ENCODE measurements around the gene REP15. TPM values are rescaled to one million over a fixed set of nuclear protein-coding genes. Genes with fewer than 3 reads are reported as not detected.

REP15 gene
- total RNA-seq, 2 experiments from 2014 or later: not detected

- TF ChIP-seq CTCF (IDR thresholded peaks at IDR 0.05): no peak
- Histone ChIP-seq H3K27ac (ENCODE audit: low read depth in 1 of 2, low read length in 2 of 2) (no peak overlapping the region), H3K27me3 (ENCODE audit: control insufficient read depth in 1 of 2, insufficient read depth in 2 of 2, low read length in 2 of 2) (no peaks in the 10 kb centered on the region), H3K4me1 (ENCODE audit: insufficient read depth, low read length) (no peaks in the 10 kb centered on the region), H3K4me3 (ENCODE audit: low read length) (no peak overlapping the region), H3K36me3 (ENCODE audit: insufficient read depth, low read length) (no peaks in the 10 kb centered on the region), H3K9me3 (ENCODE audit: control insufficient read depth in 1 of 2, insufficient read depth in 1 of 2, low read length in 2 of 2) (no peaks in the 10 kb centered on the region)
- CTCF ChIA-PET: no interaction called here
- Mint-ChIP-seq H3K36me3 (ENCODE audit: low read depth) (peaks cover 16% of the 10 kb centered on the region), H3K9me3 (no peaks in the 10 kb centered on the region), H3K4me1 (ENCODE audit: low read depth) (no peaks in the 10 kb centered on the region), H3K27me3 (no peaks in the 10 kb centered on the region), H3K4me3 (no peak overlapping the region), H3K27ac (no peak overlapping the region)
- intact Hi-C loops (cut with DNase I, micrococcal nuclease): loop anchor here in 1 of 2 experiments (10.0 kb wide), 1 partner anchor 435 kb away; no protein-coding TSS in a partner anchor
- ATAC-seq (ENCODE audit: poor library complexity) (no peak), DNase-seq (no peak)
- POLR2A ChIA-PET: no interaction called here
Observed at GRCh38 chr12:27689558-27690180, 6.6 kb upstream of the REP15 start.

DNA sequence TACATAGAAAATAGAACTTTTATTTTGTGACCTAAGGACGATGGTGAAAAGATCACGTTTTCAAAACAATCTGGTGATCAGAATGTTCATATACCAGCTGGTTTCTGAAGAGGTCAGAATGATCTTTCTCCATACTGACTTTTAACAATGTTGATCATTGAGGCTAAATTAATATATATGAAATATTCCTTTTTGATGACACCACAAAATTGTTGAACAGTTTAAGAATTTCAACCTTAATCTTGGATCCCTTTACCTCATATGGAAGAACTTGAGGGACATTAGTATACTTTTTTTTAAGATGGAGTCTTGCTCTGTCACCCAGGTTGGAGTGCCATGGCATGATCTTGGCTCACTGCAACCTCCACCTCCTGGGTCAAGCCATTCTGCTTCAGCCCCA lies 2.8 kb upstream of the REP15 start:
- CTCF ChIA-PET: no interaction called here
- no peak for TF ChIP-seq CTCF (IDR thresholded peaks at IDR 0.05)
- intact Hi-C loops (cut with DNase I, micrococcal nuclease): loop anchor here in 1 of 2 experiments (10.0 kb wide), 1 partner anchor 439 kb away; no protein-coding TSS in a partner anchor

GRCh38 chr12:27695556-27696292 lies 523 bp upstream of the REP15 start:
- Histone ChIP-seq H3K4me1 (ENCODE audit: insufficient read depth, low read length) (no peaks in the 10 kb centered on the region), H3K4me3 (ENCODE audit: low read length) (no peak overlapping the region), H3K27me3 (ENCODE audit: control insufficient read depth in 1 of 2, insufficient read depth in 2 of 2, low read length in 2 of 2) (no peaks in the 10 kb centered on the region), H3K27ac (ENCODE audit: low read depth in 1 of 2, low read length in 2 of 2) (no peak overlapping the region), H3K36me3 (ENCODE audit: insufficient read depth, low read length) (no peaks in the 10 kb centered on the region), H3K9me3 (ENCODE audit: control insufficient read depth in 1 of 2, insufficient read depth in 1 of 2, low read length in 2 of 2) (no peaks in the 10 kb centered on the region)
- Mint-ChIP-seq H3K4me3 (no peak overlapping the region), H3K27me3 (no peaks in the 10 kb centered on the region), H3K27ac (no peak overlapping the region), H3K4me1 (ENCODE audit: low read depth) (no peaks in the 10 kb centered on the region), H3K36me3 (ENCODE audit: low read depth) (peaks cover 8% of the 10 kb centered on the region), H3K9me3 (no peaks in the 10 kb centered on the region)
- no peak for ATAC-seq (ENCODE audit: poor library complexity)
- no peak for TF ChIP-seq CTCF (IDR thresholded peaks at IDR 0.05)
- ChIA-PET POLR2A (no interaction called here), CTCF (no interaction called here)
- intact Hi-C loops (cut with DNase I, micrococcal nuclease): loop anchor here in 1 of 2 experiments (10.0 kb wide), 1 partner anchor 441 kb away; no protein-coding TSS in a partner anchor
- no peak for DNase-seq

More for the DNA sequence above, 2.8 kb upstream of the REP15 start:
- ATAC-seq (ENCODE audit: poor library complexity) (no peak), DNase-seq (no peak)
- POLR2A ChIA-PET: no interaction called here
- no peaks in the 10 kb centered on the region for H3K36me3 ChIP-seq (ENCODE audit: insufficient read depth, low read length)
- H3K4me1 Mint-ChIP-seq (ENCODE audit: low read depth): no peaks in the 10 kb centered on the region
- no peaks in the 10 kb centered on the region for H3K4me1 ChIP-seq (ENCODE audit: insufficient read depth, low read length)
- no peak overlapping the region for H3K27ac ChIP-seq (ENCODE audit: low read depth in 1 of 2, low read length in 2 of 2)
- peaks cover 8% of the 10 kb centered on the region for H3K36me3 Mint-ChIP-seq (ENCODE audit: low read depth)
- no peak overlapping the region for H3K27ac Mint-ChIP-seq
- no peaks in the 10 kb centered on the region for H3K9me3 ChIP-seq (ENCODE audit: control insufficient read depth in 1 of 2, insufficient read depth in 1 of 2, low read length in 2 of 2)
- H3K4me3 ChIP-seq (ENCODE audit: low read length): no peak overlapping the region
- no peaks in the 10 kb centered on the region for H3K9me3 Mint-ChIP-seq
- H3K4me3 Mint-ChIP-seq: no peak overlapping the region
- no peaks in the 10 kb centered on the region for H3K27me3 ChIP-seq (ENCODE audit: control insufficient read depth in 1 of 2, insufficient read depth in 2 of 2, low read length in 2 of 2)
- no peaks in the 10 kb centered on the region for H3K27me3 Mint-ChIP-seq
